SU-DHL-6 (cell line): ENCODE results near the gene OR7A17.

Experiments
- EZH2phosphoT487 ChIP-seq: fragments of 200-600 bp; sonication (generic), shearing (Covaris generic); conservative IDR thresholded peaks from 2 replicates; pipeline ENCODE4 v1.6.1; 2018; ENCODE audit warnings: mild to moderate bottlenecking, antibody characterized with exemption, low read length, moderate library complexity, mixed read lengths
- TF ChIP-seq, protein P1 (sequence below): fragments of 200-600 bp; sonication (generic); IDR thresholded peaks from one replicate; pipeline ENCODE4 v1.5.1; 2017; ENCODE audit warnings: antibody characterized with exemption, mild to moderate bottlenecking, low read length, moderate library complexity; ENCODE audit not compliant: insufficient read depth, poor library complexity, severe bottlenecking

DNA sequence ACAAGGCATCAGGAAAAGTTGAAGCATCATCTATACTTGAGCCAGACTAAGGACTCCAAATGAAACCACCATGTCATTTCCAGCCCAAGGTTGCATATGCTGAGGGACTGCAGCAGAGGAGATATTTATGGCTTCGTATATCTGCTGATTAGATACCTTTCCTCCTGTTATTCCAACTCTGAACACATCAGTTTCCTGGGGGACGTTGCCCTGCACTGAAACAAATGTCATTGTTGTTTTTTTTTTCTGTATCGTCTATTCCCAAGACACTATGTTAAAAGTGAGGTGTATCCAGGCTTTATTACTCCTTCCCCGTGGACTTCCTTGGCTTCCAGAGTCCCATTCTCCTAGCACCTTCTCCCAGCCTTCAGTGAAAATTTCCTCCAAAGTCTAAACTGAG, at the start of gene OR7A17:
- TF ChIP-seq, protein P1, sequence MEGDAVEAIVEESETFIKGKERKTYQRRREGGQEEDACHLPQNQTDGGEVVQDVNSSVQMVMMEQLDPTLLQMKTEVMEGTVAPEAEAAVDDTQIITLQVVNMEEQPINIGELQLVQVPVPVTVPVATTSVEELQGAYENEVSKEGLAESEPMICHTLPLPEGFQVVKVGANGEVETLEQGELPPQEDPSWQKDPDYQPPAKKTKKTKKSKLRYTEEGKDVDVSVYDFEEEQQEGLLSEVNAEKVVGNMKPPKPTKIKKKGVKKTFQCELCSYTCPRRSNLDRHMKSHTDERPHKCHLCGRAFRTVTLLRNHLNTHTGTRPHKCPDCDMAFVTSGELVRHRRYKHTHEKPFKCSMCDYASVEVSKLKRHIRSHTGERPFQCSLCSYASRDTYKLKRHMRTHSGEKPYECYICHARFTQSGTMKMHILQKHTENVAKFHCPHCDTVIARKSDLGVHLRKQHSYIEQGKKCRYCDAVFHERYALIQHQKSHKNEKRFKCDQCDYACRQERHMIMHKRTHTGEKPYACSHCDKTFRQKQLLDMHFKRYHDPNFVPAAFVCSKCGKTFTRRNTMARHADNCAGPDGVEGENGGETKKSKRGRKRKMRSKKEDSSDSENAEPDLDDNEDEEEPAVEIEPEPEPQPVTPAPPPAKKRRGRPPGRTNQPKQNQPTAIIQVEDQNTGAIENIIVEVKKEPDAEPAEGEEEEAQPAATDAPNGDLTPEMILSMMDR, result no peak
- TF ChIP-seq EZH2phosphoT487, result no peak
